Neural cell (in vitro differentiated cells): ENCODE data around the gene SRGAP2B.
"Not testable (repeated sequence)": the region's sequence is repeated elsewhere in the genome, so short reads cannot be mapped to it uniquely, and the experiment has no call there.

Experiments used
- EP300 ChIP-seq: fragments of 450-650 bp; conservative IDR thresholded peaks from 2 replicates; pipeline ENCODE4 v1.6.1; 2014; ENCODE audit warnings: antibody characterized with exemption, mild to moderate bottlenecking, moderate library complexity; ENCODE audit not compliant: poor library complexity, severe bottlenecking
- EZH2 ChIP-seq: fragments of 200-600, 300-800 bp; shearing (Covaris generic), sonication (generic); IDR thresholded peaks from 2 replicates; pipeline ENCODE4 v1.6.1; 2014; ENCODE audit warnings: antibody characterized with exemption, low read length, borderline replicate concordance, mild to moderate bottlenecking; ENCODE audit not compliant: insufficient read depth, poor library complexity, severe bottlenecking
- TF ChIP-seq, protein P1 (sequence below): fragments of 450-650 bp; IDR thresholded peaks from 2 replicates; pipeline ENCODE4 v1.5.1; 2014; ENCODE audit warnings: antibody characterized with exemption, mild to moderate bottlenecking, moderate library complexity; ENCODE audit not compliant: poor library complexity, severe bottlenecking
- TF ChIP-seq, protein P2 (sequence below): IDR thresholded peaks from 2 replicates; pipeline ENCODE4 v1.6.1; 2012; ENCODE audit warnings: borderline replicate concordance

DNA sequence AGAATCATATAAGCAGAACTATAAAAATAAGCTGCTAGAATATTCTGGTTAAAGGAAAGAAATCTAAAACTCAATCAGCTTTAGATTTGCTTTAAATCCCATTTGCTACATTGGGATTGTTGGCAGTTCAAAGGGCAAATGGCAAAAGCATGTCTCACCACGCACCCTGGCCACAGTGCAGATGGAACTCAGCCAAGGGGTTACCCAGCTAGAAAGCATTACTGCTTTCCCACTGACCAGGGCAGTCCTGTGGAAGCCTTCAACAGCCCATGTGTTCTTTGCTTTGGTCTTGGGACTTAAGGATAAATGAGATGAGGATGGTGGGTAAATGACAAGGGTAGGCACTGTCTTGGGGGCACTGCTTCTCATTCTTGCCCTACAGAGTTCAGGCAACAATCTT, 163.6 kb downstream of the SRGAP2B start:
- TF ChIP-seq, protein P1, sequence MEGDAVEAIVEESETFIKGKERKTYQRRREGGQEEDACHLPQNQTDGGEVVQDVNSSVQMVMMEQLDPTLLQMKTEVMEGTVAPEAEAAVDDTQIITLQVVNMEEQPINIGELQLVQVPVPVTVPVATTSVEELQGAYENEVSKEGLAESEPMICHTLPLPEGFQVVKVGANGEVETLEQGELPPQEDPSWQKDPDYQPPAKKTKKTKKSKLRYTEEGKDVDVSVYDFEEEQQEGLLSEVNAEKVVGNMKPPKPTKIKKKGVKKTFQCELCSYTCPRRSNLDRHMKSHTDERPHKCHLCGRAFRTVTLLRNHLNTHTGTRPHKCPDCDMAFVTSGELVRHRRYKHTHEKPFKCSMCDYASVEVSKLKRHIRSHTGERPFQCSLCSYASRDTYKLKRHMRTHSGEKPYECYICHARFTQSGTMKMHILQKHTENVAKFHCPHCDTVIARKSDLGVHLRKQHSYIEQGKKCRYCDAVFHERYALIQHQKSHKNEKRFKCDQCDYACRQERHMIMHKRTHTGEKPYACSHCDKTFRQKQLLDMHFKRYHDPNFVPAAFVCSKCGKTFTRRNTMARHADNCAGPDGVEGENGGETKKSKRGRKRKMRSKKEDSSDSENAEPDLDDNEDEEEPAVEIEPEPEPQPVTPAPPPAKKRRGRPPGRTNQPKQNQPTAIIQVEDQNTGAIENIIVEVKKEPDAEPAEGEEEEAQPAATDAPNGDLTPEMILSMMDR = not testable (repeated sequence)
- not testable (repeated sequence) for TF ChIP-seq EP300, EZH2
- TF ChIP-seq, protein P2, sequence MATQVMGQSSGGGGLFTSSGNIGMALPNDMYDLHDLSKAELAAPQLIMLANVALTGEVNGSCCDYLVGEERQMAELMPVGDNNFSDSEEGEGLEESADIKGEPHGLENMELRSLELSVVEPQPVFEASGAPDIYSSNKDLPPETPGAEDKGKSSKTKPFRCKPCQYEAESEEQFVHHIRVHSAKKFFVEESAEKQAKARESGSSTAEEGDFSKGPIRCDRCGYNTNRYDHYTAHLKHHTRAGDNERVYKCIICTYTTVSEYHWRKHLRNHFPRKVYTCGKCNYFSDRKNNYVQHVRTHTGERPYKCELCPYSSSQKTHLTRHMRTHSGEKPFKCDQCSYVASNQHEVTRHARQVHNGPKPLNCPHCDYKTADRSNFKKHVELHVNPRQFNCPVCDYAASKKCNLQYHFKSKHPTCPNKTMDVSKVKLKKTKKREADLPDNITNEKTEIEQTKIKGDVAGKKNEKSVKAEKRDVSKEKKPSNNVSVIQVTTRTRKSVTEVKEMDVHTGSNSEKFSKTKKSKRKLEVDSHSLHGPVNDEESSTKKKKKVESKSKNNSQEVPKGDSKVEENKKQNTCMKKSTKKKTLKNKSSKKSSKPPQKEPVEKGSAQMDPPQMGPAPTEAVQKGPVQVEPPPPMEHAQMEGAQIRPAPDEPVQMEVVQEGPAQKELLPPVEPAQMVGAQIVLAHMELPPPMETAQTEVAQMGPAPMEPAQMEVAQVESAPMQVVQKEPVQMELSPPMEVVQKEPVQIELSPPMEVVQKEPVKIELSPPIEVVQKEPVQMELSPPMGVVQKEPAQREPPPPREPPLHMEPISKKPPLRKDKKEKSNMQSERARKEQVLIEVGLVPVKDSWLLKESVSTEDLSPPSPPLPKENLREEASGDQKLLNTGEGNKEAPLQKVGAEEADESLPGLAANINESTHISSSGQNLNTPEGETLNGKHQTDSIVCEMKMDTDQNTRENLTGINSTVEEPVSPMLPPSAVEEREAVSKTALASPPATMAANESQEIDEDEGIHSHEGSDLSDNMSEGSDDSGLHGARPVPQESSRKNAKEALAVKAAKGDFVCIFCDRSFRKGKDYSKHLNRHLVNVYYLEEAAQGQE = not testable (repeated sequence)
